ENCODE data around the gene WIPF2. TPM values are rescaled to one million over a fixed set of nuclear protein-coding genes. Genes with fewer than 3 reads are reported as not detected.

Gene WIPF2
- total and polyA plus RNA-seq, 2 experiments from 2014 or later: 9.2 TPM

- TF ChIP-seq REST (IDR thresholded peaks at IDR 0.05; ENCODE audit: unreplicated experiment) (no peak), POLR2AphosphoS5 (IDR thresholded peaks at IDR 0.05; ENCODE audit: low read depth) (no peak)
These were observed 45.3 kb upstream of the WIPF2 start (continued) for GRCh38 chr17:40173778-40174135.

- Histone ChIP-seq H3K4me3 (no peak overlapping the region), H3F3A (replicated peaks; ENCODE audit: low read depth) (peaks cover 18% of the 10 kb centered on the region; the same call in 1 of the 2 replicates), H3K9me2 (ENCODE audit: insufficient read depth) (no peaks in the 10 kb centered on the region), H3K27ac (ENCODE audit: low read depth) (no peak overlapping the region), H3K4me2 (no peak overlapping the region), H4K20me1 (replicated peaks; ENCODE audit: insufficient read depth) (peaks cover 8% of the 10 kb centered on the region; the same call in 1 of the 2 replicates), H2AFZ (no peak overlapping the region), H3K36me3 (ENCODE audit: insufficient read depth) (peaks cover 25% of the 10 kb centered on the region), H3K79me2 (replicated peaks; ENCODE audit: insufficient read depth) (no peaks in the 10 kb centered on the region), H3K27me3 (ENCODE audit: insufficient read depth) (no peaks in the 10 kb centered on the region), H3K4me1 (ENCODE audit: insufficient read depth) (no peaks in the 10 kb centered on the region; the same call in 1 of the 2 replicates)
- Mint-ChIP-seq H3K27ac (no peak overlapping the region), H3K4me1 (peaks cover 20% of the 10 kb centered on the region), H3K36me3 (ENCODE audit: low read depth) (peaks cover 53% of the 10 kb centered on the region), H3K27me3 (ENCODE audit: insufficient read depth, low read depth, poor library complexity) (peaks cover 12% of the 10 kb centered on the region), H3K9me3 (no peaks in the 10 kb centered on the region; the same call in 2 of the 3 replicates), H3K4me3 (no peak overlapping the region)
- no peak for DNase-seq (ENCODE audit: low spot score)
- no peak for ATAC-seq
- no peak for TF ChIP-seq ZNF462 (CRISPR knock-in tag; IDR thresholded peaks at IDR 0.05)
- no peak for TF ChIP-seq NANOG (IDR thresholded peaks at IDR 0.05; ENCODE audit: borderline replicate concordance)
These were observed 44.6 kb upstream of the WIPF2 start for GRCh38 chr17:40174514-40174913.
